H1 (cell line): ENCODE results near the gene SLC12A4. TPM values are rescaled to one million over a fixed set of nuclear protein-coding genes. Genes with fewer than 3 reads are reported as not detected.

ENCODE experiments used
- FOSL1 ChIP-seq: IDR thresholded peaks from 2 replicates; pipeline ENCODE4 v1.6.1; 2011; ENCODE audit warnings: mild to moderate bottlenecking, low read depth, low read length, moderate library complexity; ENCODE audit not compliant: insufficient read depth
- GABPA ChIP-seq: IDR thresholded peaks from 2 replicates; pipeline ENCODE4 v1.6.1; 2011; ENCODE audit warnings: mild to moderate bottlenecking, low read length, moderate library complexity, borderline replicate concordance; ENCODE audit not compliant: insufficient read depth
- RBBP5 ChIP-seq: IDR thresholded peaks from 2 replicates; pipeline ENCODE4 v1.7.1; 2012; ENCODE audit warnings: low read depth, mild to moderate bottlenecking, inconsistent platforms, low read length, moderate library complexity, borderline replicate concordance
- polyA plus RNA-seq, 7 experiments: library from polyadenylated mRNA; depleted of rRNA in 3 of 7; stranded (reverse) in 5 of 7; unstranded in 2 of 7; fragments of >200 nt in 5 of 7; fragments of 200-250 nt in 2 of 7; gene quantifications; 1 replicate in 5 of 7; 2 replicates in 1 of 7; 4 replicates in 1 of 7; pipeline versions ENCODE4 v1.2.1 to v1.2.3, GENCODE V29; 2011 to 2013; ENCODE audit warnings: missing spikeins in 2 of 7, mixed read lengths in 2 of 7
- total RNA-seq: library from RNA; stranded (reverse); fragmentation: NEBNext Ultra II Directional; extraction: Animal tissue kit (Norgen Biotek cat#: 25700); gene quantifications from 2 replicates; pipeline ENCODE4 v1.2.1, GENCODE V29; 2021

SLC12A4 gene
- total and polyA plus RNA-seq, 2 of the 8 experiments (the other 6 are each of a cell fraction or from before 2014, with no cell fraction given): 41.3 to 49.3 TPM

GRCh38 chr16:67946128-67946569 lies 22.3 kb downstream of the SLC12A4 start (continued):
- no peak for TF ChIP-seq RBBP5
- TF ChIP-seq FOSL1: no peak
- TF ChIP-seq GABPA: no peak
